ENCODE data around the gene PCNT.

The PCNT gene, protein sequence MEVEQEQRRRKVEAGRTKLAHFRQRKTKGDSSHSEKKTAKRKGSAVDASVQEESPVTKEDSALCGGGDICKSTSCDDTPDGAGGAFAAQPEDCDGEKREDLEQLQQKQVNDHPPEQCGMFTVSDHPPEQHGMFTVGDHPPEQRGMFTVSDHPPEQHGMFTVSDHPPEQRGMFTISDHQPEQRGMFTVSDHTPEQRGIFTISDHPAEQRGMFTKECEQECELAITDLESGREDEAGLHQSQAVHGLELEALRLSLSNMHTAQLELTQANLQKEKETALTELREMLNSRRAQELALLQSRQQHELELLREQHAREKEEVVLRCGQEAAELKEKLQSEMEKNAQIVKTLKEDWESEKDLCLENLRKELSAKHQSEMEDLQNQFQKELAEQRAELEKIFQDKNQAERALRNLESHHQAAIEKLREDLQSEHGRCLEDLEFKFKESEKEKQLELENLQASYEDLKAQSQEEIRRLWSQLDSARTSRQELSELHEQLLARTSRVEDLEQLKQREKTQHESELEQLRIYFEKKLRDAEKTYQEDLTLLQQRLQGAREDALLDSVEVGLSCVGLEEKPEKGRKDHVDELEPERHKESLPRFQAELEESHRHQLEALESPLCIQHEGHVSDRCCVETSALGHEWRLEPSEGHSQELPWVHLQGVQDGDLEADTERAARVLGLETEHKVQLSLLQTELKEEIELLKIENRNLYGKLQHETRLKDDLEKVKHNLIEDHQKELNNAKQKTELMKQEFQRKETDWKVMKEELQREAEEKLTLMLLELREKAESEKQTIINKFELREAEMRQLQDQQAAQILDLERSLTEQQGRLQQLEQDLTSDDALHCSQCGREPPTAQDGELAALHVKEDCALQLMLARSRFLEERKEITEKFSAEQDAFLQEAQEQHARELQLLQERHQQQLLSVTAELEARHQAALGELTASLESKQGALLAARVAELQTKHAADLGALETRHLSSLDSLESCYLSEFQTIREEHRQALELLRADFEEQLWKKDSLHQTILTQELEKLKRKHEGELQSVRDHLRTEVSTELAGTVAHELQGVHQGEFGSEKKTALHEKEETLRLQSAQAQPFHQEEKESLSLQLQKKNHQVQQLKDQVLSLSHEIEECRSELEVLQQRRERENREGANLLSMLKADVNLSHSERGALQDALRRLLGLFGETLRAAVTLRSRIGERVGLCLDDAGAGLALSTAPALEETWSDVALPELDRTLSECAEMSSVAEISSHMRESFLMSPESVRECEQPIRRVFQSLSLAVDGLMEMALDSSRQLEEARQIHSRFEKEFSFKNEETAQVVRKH (N-terminal part only)

DNA sequence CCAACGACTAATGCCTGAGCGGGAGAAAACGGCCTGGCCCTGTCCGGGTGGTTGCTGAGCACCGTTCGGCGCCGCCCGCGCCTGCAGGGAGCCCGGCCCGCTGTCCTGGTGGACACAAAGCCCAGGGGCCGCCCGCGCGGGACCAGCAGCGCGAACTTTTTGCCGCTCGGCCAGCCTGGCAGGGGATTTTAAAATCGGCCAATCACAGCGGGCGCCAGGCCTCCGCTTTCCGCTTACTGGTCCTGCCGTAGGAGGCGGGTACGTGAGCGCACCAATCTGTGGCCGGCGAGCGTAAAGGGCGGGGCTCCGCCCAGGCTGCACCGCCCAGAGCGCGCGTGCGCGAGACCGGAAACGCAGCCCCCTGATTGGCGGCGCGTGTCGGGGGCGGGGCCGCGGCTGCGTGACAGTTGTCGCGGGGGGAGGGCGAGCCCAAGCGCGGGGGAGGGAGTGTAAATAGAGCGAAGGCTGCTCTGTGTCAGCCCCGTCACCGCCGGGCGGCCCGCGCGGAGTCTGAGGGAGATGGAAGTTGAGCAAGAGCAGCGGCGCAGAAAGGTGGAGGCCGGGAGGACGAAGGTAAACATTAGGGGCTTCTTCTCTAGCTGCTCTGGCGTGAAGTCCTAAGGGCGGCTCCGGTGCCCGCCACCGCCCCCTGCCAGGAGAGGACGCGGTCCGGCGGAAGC lies at the start of gene PCNT, which contains the start of gene C21orf58:
Gene PCNT, plus strand, starts transcription at position 447 of the 680 bp plus-strand sequence. Its CDS starts 73 bp downstream, at position 520.
Gene C21orf58, minus strand, starts transcription at position 161 of the 680 bp plus-strand sequence. CDS start 1,132 bp downstream, outside the sequence.
- peak; percentile 93 to 97 for DNase-seq

DNA sequence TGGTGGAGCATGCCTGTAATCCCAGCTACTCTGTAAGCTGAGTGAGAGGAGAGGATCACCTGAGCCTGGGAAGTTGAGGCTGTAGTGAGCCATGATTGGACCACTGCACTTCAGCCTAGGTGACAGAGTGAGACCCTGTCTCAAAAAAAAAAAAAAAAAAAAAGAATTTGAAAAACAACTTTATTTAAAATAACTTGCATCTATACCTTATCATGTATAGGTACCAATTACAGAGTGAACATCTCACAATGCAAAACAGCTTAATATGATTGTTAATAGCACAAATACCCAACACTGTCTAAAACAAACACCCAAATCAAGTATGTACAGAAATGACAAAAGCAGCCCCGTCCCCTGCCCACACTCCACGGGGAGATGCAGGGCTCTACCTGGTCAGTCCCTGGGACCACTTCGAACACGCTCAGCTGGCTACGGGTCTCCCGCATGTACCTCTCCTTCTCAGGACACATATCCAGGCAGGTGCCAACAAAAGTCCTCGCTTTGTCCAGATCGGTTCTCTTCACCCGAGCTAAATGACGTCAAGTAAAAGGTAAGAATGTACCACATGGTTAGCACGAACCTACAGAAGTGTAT lies 49.1 kb upstream of the PCNT start:
- no peak for DNase-seq

DNA sequence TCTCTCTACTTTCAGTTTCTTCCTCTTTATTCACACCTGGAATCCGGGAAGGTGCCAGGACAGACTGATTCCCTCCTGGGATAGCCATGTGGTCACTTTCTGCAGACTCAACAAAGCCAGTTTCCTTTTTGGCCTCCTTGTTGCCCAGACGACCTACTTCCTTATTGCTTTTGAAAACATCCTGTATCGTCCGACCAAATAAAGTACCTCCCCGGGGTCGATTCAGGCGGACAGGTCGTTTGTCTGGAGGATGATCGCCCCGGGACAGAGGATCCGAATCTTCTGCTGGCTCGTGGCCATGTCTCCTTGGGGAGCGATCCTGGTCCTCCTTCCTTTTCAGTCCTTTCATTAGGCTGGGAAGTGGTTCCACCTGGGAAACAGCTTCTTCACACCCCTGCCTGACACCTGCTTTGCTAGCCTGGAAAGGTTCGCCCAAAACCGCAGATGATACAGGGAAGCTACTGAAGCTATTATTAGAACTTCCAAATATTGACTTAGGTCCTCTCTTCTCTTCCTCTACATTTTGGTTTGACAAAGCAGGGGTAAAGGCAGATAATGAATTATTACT lies 39.8 kb upstream of the PCNT start:
- DNase-seq = no peak

DNA sequence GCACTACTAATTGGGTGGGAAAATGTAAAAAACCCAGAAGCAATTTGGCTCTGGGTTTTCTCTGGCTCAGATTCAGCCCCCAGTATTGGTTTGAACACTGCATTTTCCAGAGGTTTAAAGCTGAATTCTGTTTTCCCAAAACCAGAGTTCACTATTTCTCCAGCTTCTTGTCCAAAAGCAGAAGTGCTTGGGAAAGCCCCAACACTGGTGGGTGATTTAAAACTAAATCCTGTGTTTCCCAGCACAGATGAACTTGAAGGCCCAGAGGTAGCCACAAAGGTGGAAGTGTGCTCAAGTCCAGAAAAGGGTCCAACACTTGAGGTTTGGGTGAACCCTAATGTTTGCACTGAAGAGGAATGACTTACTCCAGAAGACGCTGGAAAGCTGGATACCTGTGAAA lies 39.2 kb upstream of the PCNT start:
- DNase-seq = no peak

DNA sequence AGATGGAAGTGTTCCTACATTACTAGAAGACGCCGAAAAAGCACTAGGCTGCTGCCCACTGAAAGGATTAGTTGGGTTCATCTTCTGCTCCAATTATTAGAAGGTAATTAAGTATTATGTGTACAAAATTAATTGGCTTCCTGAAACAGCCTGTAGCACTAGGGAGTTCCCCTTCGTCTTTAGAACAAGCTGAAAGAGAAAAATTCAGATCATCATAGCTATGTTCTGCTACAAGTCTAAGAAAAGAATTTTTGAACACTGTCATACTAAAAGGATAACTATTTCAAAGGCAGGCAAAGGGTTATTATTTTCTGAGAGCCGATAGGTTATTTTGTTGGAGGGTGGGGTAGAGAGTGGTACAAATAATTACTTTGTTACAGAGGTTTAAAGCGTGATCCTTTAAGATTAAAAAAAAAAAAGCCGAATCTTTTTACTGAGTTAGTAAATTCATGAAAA lies 38.7 kb upstream of the PCNT start, which contains the start of gene MCM3AP:
Gene MCM3AP, minus strand, starts transcription at position 406 of the 456 bp plus-strand sequence. Its CDS starts 325 bp downstream, at position 81.
- no peak for DNase-seq

DNA sequence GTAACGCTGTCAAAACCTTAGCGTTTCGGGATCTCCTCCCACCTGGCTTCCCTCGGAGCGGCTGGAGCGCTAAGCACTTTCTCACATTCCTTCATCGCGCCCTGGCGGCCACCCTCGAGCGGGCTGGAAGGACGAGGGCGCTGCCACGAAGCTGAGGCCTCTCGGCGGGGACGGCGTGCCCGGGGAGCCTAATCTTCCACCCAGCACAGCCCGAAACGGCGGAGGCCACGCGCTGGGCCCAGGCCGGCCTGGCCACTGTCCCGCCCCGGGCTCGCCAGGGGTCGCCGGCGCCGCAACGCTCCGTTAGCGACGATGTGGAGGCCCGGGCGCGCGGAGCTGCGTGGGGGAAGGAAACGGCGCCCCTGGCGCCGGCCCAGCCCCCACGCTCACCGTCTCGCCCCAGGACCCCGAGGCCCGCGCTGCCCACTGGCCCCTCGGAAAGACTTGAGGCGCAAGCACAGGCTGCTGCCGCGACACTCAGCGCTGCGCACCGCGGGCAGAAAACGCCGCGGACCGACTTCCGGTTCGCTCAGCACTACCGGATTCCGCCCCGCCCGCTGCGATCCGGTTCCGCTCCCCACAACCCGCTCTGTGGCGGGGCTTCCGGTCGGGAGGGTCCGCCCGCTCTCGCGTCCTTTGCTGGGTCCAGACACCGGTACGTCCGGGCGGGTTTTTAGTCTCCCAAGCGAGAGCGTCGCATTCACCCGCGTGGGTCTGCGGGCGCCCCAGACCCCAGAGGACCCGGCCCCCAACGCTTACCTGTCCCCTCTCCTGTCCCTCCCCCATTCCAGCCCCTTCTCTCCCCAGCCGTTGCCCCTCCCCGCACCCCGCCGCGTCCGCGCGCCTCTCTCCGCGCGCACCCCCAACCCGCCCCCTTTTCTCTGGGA lies 38.0 kb upstream of the PCNT start, which contains the start of gene YBEY:
Gene YBEY, plus strand, starts transcription at position 582 of the 887 bp plus-strand sequence. CDS start 572 bp downstream, outside the sequence.
- DNase-seq = peak; percentile 82 to 84

DNA sequence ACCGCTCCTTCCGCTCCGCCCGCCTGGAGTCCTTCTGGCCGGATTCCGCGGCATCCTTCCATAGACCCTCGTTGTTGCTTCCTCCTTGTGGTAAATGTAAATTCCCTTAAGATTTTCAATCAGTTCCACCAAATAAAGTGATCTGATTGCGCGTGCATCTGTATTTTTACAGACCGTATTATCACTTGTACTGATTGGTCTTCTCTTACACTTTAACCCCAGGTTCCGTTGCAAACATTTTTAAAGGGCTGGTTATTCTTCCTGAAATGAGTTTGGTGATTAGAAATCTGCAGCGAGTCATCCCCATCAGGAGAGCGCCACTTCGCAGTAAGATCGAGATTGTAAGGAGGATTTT lies 37.3 kb upstream of the PCNT start:
- DNase-seq = peak in 1 of 2 donors; percentile 60

DNA sequence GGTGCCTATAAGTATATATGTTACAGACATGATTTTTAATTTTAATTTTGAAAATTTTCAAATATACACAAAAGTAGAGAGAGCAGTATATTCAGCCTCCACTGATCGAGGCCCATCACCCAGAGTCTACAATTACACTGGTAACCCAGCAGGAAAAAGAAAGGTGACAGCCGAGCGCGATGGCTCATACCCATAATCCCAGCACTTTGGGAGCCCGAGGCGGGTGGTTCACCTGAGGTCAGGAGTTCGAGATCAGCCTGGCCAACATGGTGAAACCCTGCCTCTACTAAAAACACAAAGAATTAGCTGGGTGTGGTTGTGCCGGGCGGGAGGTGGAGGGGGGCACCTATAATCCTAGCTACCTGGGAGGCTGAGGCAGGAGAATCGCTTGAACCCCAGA lies 36.4 kb upstream of the PCNT start:
- DNase-seq = no peak

DNA sequence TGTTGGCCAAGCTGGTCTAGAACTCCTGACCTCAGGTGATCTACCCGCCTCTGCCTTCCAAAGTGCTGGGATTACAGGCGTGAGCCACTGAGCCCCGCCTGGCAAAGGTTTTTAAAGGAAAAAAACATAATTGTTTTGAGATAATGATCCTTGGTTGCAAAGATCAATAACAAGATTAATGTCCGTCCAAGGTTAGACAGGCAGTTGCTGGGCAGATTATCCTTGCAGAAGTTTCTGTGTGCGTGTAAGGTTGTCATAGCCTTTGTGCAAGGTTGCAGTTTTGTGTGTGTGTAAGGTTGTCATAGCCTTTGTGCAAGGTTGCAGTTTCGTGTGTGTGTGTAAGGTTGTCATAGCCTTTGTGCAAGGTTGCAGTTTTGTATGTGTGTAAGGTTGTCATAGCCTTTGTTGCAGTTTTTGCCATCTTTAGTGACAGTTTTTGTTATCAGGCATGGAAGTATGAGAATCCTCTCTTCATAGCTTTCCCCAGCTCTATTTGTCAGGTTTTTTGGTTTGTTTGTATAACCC lies 34.2 kb upstream of the PCNT start:
- no peak for DNase-seq

DNA sequence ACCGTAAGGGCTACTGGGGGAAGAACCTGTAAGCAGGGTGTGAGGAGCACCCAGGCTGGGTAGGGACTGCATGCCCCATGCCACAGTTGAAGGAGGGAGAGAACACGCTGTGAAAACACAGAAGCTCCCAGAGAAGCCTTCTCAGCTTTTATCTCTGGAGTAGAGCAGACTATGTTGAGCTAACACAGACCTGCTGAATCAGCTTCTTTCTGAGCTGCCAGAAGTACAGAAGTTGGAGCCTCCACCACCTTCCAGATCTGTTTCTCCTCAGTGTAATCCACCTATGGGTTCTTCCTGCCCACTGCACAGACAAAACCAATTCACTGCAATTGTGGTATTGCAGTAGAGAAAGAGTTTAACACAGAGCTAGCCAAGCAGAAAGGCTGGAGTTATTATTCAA lies 32.4 kb upstream of the PCNT start:
- DNase-seq = no peak

DNA sequence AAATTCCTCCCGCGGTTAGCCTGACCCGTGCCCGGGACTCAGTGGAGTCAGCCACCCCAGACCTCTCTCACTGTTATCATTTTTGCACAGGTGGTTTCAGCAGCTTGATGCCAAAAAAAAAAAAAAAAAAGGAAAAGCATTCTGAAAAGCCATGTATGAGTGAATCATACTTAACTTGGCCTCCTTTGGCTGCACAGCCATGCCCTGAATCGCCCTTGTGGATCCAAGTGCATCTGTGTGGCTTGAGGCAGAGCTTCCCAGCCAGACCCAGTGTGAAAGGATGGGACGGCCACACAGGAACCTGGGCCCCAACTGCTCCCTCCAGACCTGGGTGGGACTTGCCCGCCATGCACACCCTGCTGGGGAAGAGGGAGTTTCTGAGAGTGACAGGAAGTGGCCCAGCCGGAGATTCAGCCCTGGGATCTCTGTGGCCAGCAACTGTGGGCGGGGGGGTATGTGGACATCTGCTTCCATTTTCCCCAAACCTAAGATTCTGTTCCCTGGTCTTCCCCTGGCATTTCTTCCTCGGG lies 29.2 kb upstream of the PCNT start:
- no peak for DNase-seq

DNA sequence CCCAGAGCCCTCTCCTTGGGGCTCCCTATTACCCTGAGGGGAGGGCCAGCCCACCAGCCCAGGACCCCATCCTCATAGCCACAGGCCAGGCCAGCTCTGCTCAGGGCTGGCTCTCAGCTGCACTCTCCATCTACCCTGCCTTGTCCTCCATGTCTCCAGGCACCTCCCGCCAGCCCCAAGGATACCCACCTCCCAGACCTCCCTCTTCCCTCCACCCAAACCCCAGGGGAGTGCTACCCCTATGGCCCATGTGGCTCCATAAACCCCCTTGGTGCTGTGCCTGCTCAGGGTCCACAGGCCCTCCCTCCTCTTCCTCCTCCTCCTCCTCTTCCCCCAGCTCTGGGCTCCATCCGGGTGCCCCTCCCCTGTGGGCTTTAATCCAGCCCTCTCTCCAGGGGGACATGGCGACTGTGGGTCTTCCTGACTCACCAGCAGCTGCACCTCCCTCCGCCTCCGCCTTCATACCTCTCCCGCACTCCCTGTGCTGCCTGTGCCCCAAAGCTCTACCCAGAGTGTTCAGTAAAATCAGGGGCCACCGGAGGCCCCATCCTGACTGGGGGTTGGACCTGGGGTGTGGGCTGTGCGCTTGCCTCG lies 28.7 kb upstream of the PCNT start:
- no peak for DNase-seq

DNA sequence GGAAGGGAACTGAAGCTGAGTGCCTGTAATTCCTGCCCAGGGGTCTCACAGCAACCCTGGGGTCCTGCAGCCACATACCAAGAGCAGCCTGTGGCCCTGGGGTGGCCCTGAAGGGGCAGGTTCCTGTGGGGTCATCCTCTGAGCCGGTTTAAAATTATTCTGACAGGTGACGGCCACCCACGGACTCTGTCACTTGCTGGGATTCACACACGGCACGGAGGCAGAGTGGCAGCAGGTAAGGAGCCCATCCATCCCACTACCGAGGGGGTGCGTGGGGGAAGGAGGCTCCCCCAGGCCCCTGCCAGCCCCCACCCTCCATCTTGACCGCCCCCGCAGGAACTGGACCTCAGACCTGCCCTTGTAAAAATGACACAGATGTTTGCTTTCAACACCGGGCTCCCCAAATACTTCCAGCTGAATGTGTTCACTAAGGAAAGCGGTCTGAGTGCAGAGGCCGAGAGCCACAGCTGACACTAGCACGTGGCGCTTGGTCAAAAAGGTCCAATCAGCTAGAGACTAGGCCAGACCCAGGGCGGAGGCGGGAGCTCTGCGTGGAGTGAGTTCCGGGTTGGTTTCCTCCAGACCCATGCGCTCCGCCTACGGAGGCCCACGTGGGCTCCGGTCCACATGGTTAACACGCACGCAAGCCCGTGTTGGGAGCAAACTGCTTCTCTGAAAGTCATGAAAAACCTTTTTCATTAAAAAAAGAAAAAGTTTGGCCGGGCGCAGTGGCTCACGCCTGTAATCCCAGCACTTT lies 27.8 kb upstream of the PCNT start:
- peak in 1 of 2 donors; percentile 31 for DNase-seq

DNA sequence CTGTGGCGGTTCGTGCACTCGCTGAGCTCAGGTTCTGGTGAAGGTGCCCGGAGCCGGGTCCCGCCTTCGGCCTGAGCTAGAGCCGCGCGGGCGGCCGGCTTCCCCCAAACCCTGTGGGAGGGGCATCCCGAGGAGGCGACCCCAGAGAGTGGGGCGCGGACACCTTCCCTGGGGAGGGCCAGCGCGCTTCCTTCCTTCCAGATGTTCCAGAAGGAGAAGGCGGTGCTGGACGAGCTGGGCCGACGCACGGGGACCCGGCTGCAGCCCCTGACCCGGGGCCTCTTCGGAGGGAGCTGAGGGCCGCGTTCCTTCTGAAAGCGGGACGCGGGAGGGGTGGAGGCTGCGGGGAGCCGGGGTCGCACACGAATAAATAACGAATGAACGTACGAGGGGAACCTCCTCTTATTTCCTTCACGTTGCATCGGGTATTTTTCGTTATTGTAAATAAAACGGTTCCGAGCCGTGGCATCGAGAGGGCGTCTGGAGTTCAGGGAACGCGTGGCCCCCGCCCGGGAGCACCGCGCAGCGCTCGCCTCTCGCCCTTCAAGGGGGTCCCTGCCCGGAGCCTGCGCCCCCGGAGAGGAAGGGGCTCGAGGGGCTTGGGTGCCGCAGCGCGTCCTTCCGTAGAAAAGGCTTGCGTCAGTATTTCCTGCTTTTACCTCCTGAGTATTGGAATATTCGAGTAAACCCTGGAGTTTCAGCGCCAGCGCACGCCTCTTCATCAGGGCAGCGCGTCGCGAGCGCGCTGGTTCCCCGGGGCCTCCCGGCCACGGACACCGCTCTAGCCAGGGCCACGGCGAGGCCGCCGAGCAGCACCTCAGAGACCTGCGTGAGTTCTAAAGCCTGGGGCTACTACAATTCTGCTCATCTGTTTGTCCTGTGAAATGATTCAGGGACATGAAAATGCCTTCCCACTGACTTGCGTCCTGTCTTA lies 26.4 kb upstream of the PCNT start:
- no peak for DNase-seq

DNA sequence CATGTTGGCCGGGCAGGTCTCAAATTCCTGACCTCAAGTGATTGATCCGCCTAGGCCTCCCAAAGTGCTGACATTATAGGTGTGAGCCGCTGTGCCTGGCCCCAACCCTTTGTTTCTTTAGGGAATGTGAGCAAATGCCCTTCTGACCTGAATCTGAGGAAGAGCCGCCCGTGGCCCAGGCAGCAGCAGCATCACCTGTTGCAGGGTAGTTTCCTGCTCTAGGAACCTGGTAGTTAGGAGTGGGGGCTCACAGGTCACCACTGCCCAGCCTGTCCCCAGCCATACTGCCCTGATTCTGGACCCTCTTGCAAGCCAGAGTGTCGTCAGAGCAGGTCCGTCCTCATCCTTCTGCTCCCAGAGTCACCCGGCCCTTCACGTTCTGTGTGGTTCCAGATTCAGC lies 24.8 kb upstream of the PCNT start:
- no peak for DNase-seq

DNA sequence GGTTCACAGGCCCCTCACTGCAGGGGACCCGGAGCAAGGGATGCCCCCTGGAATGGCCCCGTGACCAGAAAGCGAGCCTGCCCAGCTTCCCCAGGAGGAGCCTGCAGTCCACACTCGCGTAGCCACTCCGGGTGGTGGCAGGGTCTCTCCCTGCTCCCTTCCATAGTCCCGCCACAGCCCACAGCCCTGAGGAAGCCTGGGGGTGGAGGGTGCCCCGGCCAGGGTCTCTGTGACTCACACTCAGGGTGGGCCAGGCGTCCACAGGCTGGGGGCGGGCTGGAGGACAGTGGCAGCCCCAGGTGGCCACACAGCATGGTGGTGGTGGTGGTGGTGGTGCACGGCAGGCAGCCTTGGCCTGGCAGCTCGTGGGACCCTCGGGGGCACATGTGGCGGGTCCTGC lies 22.2 kb upstream of the PCNT start:
- DNase-seq = no peak

DNA sequence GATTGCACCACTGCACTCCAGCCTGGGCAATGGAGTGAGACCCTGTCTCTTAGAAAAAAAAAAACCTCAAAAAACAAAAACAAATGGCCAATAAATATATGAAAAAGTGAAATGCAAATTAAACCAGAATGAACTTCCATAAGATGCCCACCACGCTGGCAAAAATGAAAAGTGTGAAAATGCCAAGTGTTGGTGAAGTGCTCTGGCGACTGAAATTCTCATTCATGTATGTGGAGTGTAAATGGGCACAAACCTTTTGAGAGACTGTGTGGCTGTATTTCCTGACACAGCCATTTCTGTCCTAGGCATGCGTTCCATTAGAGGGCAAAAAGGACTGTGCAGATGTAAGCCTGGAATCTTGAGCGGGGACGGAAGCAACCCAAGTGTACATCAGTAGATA lies 19.5 kb upstream of the PCNT start:
- no peak for DNase-seq

All from hippocampal formation (tissue), 2 donors.